Ishikawa (cell line): ENCODE measurements around the gene MED13L.
A peak's percentile ranks its signal among the peaks of the same experiment; 100 is the strongest.

Experiments
- CEBPB ChIP-seq: IDR thresholded peaks from 2 replicates; pipeline ENCODE4 v1.6.1; 2012
- CREB1 ChIP-seq: IDR thresholded peaks from 2 replicates; pipeline ENCODE4 v1.6.1; 2012; ENCODE audit warnings: low read depth
- EGR1 ChIP-seq: IDR thresholded peaks from 2 replicates; pipeline ENCODE4 v1.6.1; 2012
- EP300 ChIP-seq: IDR thresholded peaks from 2 replicates; pipeline ENCODE4 v1.6.1; 2012; ENCODE audit warnings: borderline replicate concordance
- FOXM1 ChIP-seq: IDR thresholded peaks from 2 replicates; pipeline ENCODE4 v1.6.1; 2012; ENCODE audit warnings: low read depth, borderline replicate concordance
- MAX ChIP-seq: IDR thresholded peaks from 2 replicates; pipeline ENCODE4 v1.6.1; 2012
- NFIC ChIP-seq: IDR thresholded peaks from 2 replicates; pipeline ENCODE4 v1.6.1; 2012
- RAD21 ChIP-seq: IDR thresholded peaks from 2 replicates; pipeline ENCODE4 v1.6.1; 2012; ENCODE audit warnings: low read depth
- REST ChIP-seq: IDR thresholded peaks from 2 replicates; pipeline ENCODE4 v1.6.1; 2012; ENCODE audit warnings: low read depth, mild to moderate bottlenecking
- TAF1 ChIP-seq: IDR thresholded peaks from 2 replicates; pipeline ENCODE4 v1.6.1; 2012; ENCODE audit warnings: low read depth, mild to moderate bottlenecking
- TCF12 ChIP-seq: IDR thresholded peaks from 2 replicates; pipeline ENCODE4 v1.6.1; 2012; ENCODE audit warnings: low read depth
- TEAD4 ChIP-seq: IDR thresholded peaks from 2 replicates; pipeline ENCODE4 v1.6.1; 2012
- YY1 ChIP-seq: IDR thresholded peaks from 2 replicates; pipeline ENCODE4 v1.6.1; 2012; ENCODE audit warnings: low read depth
- ZBTB7A ChIP-seq: IDR thresholded peaks from 2 replicates; pipeline ENCODE4 v1.6.1; 2012; ENCODE audit warnings: low read depth
- TF ChIP-seq, protein P1 (sequence below): IDR thresholded peaks from 2 replicates; pipeline ENCODE4 v1.6.1; 2012

MED13L gene

GRCh38 chr12:116238149-116238548, 39.3 kb downstream of the MED13L start:
- no peak for TF ChIP-seq EGR1
- no peak for TF ChIP-seq REST
- TF ChIP-seq EP300 = no peak
- TF ChIP-seq FOXM1 = no peak
- TF ChIP-seq TCF12 = no peak
- TF ChIP-seq TEAD4 = no peak
- no peak for TF ChIP-seq RAD21
- TF ChIP-seq YY1 = no peak
- TF ChIP-seq ZBTB7A = no peak
- no peak for TF ChIP-seq TAF1
- TF ChIP-seq MAX = no peak

DNA sequence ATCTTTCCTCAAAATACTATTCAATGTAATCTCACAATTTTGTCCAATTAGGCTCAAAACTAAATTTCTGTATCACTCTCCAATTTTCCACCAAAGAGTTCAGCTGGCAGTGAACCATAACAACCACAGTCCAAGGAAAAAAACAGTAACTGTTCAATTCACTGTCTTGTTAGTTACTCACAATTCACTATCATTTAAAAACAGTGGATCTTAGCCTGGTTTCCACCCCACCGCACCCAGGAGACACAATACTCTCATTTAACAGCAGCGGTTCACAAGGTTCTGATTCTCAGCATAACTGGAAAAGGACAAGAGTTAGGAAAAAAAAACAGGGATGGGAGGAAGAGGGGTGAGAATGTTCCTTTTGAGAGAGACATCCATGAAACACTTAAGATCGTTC, 40.5 kb downstream of the MED13L start:
- TF ChIP-seq EP300 = no peak
- TF ChIP-seq EGR1 = no peak
- no peak for TF ChIP-seq TAF1
- TF ChIP-seq CREB1 = no peak
- no peak for TF ChIP-seq YY1

DNA sequence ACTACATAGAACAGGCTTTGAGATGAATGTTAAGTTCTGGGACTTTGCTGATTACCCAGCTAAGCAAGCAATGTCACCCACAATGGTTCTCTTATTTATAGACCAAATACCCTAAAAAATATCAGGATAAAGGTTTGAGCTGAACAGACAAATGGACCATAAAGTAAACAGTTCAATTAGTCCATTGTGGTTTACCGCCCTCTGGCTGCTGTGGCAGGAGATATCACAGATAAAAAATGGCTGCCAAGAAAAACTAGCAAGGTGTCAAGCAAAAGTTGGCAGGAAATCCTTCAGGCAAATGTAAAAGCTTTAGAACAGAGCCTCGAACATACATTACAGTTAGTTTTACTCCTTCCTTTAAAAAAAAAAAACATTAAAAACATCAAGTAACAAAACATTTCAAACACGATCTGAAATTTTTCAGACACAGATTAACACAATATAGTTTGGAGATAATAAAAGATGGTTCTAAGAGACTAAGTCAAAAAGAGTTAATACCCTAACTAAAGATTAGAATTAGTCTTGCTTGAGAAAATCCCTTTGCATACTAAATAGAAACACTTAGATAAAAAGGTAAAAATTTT, 41.3 kb downstream of the MED13L start:
- peak; percentile 82 for TF ChIP-seq YY1
- no peak for TF ChIP-seq TEAD4
- no peak for TF ChIP-seq CEBPB
- TF ChIP-seq RAD21 = peak; percentile 75

DNA sequence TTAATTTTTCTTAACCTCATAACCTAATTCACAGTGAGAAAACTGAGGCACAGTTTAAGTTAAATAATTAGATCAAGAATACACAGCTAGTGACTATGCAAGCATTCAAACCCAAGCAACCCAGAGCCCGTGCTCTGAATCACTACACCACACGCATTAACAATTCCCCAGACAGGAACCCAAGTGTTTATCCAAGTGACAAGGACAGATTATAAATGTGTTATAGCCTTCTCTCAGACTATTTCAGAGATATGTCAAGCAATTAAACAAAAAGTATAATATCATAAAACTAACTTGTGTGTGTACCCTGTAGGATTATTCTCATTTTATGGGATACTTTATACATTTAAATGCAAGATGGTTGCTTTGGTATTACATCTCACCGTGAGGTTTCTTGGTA, 43.8 kb downstream of the MED13L start:
- TF ChIP-seq MAX = no peak
- TF ChIP-seq CREB1 = no peak
- no peak for TF ChIP-seq TEAD4
- no peak for TF ChIP-seq EGR1

DNA sequence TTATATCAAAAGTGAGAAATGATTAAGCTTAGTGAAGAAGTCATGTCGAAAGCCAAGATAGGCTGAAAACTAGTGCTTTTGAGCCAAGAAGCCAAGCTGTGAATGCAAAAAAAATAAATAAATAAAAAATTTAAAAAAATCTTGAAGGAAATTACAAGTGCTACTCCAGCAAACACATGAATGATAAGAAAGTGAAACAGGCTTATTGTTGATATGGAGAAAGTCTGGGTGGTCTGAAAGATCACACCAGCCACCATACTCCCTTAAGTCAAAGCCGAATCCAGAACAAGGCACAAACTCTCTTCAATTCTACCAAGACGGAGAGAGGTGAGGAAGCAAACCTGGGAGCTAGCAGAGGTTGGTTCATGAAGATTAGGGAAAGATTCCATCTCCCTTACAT, 49.7 kb downstream of the MED13L start:
- TF ChIP-seq NFIC = no peak
- TF ChIP-seq, protein P1, sequence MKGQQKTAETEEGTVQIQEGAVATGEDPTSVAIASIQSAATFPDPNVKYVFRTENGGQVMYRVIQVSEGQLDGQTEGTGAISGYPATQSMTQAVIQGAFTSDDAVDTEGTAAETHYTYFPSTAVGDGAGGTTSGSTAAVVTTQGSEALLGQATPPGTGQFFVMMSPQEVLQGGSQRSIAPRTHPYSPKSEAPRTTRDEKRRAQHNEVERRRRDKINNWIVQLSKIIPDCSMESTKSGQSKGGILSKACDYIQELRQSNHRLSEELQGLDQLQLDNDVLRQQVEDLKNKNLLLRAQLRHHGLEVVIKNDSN = no peak
- TF ChIP-seq CREB1 = no peak

DNA sequence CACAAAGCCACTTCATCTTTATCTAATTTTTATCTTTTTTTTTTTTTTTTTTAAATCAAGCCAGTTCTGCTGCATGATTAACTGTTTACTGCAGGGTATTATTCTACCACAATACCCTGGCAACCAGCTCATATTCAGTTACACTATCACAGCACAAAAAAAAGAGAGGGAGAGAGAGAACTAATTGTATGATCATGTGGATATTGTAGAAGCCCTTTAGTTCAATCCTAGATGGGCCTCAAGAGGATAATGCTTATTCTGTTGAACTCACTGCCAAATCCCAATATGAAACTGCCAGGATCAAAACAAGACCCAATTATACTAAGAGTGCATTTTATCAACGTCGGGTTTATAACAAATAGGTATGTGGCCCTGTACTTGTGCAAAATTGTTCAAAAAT, 51.5 kb downstream of the MED13L start:
- TF ChIP-seq CREB1 = no peak

- TF ChIP-seq, protein P1 = no peak
- TF ChIP-seq NFIC = peak; percentile 85
Measured at GRCh38 chr12:116222358-116222757, 55.1 kb downstream of the MED13L start.

DNA sequence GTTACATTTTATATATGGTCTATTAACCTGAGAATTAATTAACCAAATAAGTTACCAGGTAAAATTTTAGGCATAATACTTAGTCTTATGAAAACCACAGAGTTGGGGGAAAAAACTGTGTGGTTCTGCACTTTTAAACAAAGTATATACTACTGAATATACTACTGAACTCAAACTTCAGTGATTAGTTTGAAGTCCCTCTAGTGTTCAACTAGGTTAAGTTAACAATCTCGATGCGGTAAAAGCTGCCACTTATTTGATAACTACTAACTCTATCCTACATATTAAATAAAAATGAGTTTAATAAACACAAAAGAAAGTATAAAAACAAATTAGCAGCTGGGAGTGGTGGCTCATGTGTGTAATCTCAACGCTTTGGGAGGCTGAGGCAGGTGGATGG, 56.7 kb downstream of the MED13L start:
- TF ChIP-seq REST (no peak), MAX (no peak), EGR1 (no peak)
